ENCODE measurements around the gene CES3.
A peak's percentile ranks its signal among the peaks of the same experiment; 100 is the strongest.
"Not testable (repeated sequence)": the region's sequence is repeated elsewhere in the genome, so short reads cannot be mapped to it uniquely, and the experiment has no call there.

Gene CES3

DNA sequence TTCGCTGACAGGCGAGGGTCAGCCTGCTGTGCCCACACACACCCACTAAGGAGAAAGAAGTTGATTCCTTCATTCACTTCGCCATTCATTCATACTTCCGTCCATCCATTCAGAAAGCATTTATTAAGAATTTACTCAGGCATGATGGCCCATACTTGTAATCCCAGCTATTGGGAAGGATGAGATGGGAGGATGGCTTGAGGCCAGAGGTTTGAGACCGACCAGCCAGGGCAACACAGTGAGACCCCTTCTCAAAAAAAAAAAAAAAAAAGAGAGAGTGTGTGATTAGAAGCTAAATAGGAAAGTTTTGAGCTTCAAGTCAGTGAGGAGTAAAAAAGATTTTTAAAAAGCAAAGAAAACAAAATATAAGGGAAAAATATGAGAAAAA lies 17.0 kb upstream of the CES3 start:
- DNase-seq (ENCODE audit: extremely low spot score, insufficient read length, low read depth) (no peak), FAIRE-seq (no peak)

DNA sequence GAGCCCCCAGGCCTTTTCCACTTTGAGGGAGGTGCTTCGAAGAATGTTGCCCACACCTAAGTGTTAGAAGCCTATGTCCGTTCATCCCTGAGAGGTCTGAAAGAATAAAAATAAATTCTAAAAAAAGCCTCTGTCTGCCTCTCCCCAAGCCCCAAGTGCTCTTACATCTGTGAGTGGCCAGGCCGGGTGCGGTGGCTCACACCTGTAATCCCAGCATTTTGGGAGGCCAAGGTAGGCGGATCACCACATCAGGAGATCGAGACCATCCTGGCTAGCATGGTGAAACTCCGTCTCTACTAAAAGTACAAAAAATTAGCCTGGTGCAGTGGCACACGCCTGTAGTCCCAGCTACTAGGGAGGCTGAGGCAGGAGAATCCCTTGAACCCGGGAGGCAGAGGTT lies 16.1 kb upstream of the CES3 start:
- not testable (repeated sequence) for FAIRE-seq; DNase-seq (ENCODE audit: extremely low spot score, insufficient read length, low read depth)

DNA sequence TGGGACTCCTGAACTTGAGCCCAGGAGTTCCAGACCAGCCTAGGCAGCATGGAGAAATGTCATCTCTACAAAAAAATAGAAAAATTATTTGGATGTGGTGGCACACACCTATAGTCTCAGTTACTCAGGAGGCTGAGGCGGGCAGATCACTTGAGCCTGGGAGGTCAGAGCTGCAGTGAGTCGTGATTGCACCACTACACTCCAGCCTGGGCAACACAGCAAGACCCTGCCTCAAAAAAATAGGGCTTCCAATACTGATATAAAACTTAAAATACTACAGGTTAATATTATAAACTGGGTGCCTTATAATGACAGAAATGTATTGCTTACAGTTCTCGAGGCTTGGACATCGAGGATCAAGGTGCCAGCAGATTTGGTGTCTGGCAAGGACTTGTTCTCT lies 15.1 kb upstream of the CES3 start:
- FAIRE-seq (no peak), DNase-seq (ENCODE audit: extremely low spot score, insufficient read length, low read depth) (no peak)

DNA sequence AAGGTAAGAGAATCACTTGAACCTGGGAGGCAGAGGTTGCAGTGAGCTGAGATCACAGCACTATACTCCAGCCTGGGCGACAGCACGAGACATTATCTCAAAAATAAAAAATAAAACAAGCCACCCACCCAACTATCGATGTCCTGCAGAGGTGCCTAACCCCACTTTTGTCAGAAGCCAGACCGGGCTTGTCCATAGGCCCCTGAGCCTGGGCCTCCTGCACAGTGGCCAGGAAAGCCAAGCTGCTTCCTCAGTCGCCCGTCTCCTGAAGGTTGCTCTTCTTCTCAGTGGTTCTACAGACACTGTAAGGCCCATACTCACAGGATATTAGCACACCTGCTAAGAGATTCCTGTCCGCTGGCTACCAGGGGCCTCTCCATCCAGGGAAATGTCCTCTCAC lies 14.5 kb upstream of the CES3 start:
- FAIRE-seq (no peak), DNase-seq (ENCODE audit: extremely low spot score, insufficient read length, low read depth) (no peak)

DNA sequence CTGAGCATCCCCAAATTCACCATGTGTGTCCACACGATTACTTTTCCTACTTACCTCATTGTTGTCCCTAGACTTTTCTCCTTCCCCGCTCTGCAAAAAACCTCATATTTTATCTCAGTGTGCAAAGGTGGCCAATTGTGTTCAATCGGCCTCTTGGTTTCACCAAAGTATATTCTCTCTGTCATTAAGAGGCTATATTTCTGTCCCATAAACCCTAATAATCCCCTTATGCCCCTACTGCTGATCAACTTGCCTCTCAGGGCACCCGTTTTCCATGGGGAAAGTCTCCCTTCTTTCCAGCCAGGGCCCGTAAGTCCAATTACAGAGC lies 14.1 kb upstream of the CES3 start:
- FAIRE-seq (no peak), DNase-seq (ENCODE audit: extremely low spot score, insufficient read length, low read depth) (no peak)

DNA sequence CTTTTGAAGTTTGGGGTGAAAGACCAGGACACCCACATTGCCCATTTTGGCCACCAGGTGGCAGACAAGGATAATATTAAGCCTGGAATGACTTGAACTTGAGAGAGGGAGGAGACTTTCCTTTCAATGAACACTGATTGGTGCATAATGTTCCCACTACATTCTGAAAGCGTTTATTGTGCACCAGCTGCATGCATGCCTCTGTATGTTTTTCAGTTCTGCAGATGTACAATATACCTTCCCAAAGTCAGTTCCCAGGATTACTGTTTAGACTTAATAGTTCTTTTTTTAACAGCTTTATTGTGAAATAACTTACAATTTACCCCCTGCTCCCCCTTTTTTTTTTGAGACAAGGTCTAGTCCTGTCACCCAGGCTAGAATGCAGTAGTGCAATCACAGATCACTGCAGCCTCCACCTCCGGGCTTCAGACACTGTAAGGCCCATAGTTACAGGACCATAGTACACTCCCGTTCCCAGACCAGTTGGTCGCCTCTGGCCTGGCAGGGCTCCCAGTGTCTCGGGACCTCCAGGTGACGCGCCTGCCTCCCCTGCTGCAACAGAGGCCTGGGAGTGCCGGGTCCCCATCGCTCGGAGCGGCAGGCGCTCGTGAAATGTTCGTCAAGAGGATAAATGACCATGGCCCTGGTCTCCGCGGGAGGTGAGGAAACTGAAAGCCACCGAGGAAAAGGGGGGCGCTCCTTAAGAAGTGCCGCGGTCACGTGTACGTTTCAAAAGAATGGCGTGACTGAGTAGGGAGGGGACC lies 13.6 kb upstream of the CES3 start:
- DNase-seq (ENCODE audit: extremely low spot score, insufficient read length, low read depth) = peak; percentile 72
- FAIRE-seq = peak; percentile 97

DNA sequence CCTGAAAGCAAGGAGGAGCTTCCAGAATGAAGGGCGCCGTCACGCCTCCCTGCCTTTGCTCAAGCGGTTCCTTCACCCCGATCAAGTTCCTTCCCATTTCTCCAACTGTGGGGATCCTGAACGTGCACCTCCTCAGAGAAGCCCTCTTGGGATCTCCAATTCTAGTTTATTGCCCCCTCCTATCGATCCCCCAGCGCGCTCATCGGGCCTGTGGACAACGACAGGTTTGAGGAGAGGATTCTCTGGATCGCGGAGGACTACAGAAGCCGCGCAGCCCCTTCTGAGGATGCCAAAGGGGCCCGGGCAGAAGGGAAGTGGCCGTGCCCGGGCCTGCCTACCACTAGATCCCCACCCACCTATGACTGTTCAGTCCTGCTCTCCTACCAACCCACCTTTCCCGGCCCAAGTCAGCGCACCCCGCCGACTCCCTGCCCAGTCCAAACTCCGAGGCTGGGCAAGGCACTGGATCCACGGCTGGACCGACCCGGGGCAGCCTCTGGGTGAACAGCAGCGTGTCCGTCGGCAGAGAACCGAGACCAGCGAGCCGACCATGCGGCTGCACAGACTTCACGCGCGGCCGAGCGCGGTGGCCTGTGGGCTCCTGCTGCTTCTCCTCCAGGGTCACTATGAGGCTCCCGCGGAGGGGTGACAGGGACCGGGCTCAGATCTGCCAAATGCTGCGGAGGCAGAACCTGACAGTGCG lies 12.8 kb upstream of the CES3 start:
- DNase-seq (ENCODE audit: extremely low spot score, insufficient read length, low read depth) (no peak), FAIRE-seq (no peak)

DNA sequence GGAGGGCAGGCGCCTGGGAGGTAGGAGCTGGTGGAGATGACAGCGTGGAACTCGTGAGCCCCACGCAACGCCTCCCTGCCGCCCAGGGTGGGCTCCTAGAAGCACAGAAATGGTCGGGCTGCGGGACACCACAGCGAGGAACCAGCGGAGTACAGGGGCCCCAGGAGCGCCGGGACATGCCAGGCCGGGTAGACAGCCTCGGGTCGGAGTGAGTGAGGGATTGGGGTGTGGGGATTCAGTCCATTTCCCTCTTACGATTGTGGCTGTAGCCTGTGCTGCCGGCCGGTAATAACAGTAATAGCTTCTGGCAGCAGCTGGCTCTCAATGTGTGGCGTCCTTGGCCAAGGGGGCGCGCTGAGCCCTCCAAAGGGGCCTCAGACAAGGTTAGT lies 12.2 kb upstream of the CES3 start:
- DNase-seq (ENCODE audit: extremely low spot score, insufficient read length, low read depth) (no peak), FAIRE-seq (no peak)

DNA sequence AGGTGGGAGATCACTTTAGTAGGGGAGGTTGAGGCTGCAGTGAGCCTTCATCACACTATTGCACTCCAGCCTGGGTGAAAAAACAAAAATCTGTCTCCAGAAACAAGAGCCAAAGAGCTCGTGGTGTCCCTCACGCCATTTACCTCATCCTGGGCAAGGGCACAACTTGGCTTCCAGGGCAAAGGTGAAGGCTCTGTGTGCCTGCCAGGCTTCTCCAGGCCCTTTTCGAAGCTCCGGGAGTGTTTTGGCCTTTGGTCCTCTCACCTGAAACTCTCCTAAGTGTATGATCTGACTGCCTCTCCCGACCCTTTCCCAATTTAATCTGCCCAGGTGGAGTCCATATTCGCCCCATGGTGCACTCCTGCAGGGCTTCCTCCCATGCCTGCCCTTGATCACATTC lies 11.6 kb upstream of the CES3 start:
- DNase-seq (ENCODE audit: extremely low spot score, insufficient read length, low read depth) = no peak
- FAIRE-seq = no peak

DNA sequence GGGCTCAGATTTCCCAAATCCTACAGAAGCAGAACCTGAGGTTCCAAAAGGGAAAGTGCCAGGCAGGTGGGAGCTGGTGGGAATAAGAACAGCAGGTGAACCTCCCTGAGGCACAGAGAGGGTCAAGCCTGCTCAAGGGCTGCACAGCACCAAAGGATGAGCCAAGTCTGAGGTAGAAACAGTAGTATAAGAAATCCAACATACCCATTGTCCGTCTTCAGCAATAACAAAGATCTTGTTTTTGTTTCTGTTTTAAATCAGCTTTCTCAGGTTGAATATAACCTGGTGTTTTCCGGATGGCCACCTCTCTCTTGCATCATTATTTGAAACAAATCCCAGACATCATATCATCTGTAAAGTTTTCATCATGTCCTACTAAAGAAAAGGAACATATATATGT lies 10.6 kb upstream of the CES3 start:
- peak; percentile 26 for FAIRE-seq
- no peak for DNase-seq (ENCODE audit: extremely low spot score, insufficient read length, low read depth)

DNA sequence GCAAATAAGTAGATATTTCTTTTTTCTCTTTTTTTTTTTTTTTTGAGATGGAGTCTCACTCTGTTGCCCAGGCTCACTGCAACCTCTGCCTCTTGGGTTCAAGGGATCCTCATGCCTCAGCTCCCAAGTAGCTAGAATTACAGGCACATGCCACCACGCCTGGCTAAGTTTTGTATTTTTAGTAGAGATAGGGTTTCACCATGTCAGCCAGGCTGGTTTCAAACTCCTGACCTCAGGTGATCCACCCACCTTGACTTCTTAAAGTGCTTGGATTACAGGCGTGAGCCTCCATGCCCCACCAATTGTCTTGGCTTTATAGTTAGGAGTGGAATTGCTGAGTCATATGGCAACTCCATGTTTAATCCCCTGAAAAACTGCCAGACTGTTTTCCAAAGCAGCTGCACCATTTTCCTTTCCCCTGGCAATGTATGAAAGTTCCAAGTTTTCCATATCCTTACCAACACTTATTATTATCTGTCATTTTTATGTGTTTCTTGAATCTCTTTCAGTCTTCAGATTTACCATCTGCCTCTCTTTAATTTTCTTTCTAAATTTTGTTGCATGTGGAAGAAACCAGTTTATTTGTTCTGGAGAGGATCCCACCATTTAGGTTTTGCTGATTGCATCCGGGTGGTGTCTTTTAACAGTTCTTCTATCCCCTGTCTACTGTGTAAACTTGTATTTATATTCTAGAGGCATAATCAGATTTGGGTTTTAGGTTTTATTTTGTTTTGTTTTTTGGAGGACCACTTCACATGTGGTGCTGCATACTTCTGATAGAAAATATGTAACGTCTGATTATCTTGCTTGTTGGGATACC lies 9.9 kb upstream of the CES3 start:
- DNase-seq (ENCODE audit: extremely low spot score, insufficient read length, low read depth) (no peak), FAIRE-seq (no peak)

DNA sequence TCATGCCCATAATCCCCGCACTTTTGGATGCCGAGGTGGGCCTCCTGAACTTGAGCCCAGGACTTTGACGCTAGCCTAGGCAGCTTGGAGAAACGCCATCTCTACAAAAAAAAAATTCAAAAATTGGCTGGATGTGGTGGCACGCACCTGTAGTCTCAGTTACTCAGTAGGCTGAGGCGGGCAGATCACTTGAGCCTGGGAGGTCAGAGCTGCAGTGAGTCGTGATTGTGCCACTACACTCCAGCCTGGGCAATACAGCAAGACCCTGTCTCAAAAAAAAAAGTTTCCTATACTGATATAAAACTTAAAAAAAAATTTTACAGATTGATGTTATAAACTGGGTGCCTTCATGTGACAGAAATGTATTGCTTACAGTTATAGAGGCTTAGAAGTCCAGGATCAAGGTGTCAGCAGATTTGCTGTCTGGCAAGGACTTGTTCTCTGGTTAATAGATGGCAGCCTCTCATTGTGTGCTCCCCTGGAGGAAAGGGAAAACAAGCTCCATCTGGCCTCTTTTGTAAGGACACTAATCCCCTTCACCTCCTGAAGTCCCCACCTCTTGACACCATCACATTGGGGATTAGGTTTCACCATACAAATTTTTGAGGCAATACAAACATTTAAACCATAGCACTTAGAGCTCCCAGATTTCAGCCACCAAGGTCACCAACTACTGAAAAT lies 8.5 kb upstream of the CES3 start:
- DNase-seq (ENCODE audit: extremely low spot score, insufficient read length, low read depth) (no peak), FAIRE-seq (no peak)

DNA sequence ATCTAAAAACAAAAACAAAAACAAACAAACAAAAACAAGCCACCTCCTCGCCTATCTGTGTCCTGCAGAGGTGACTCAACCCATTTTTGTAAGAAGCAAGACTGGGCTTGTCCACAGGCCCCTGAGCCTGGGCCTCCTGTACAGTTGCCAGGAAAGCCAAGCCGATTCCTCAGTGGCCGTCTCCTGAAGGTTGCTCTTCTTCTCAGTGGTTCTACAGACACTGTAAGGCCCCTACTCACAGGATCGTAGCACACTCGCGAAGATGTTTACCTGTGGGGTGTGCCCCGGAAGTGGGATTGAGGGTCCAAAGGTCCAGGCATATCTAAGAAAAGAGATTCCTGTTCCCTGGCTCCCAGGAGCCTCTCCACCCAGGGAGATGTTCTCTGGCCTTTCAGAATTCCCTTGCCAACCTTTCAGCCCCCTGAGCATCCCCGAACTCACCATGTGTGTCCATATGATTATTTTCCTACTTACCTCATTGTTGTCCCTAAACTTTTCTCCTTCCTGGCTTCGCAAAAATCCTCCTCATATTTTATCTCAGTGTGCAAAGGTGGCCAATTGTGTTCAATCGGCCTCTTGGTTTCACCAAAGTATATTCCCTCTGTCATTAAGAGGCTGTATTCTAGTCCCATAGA lies 7.5 kb upstream of the CES3 start:
- no peak for FAIRE-seq
- DNase-seq (ENCODE audit: extremely low spot score, insufficient read length, low read depth) = no peak

DNA sequence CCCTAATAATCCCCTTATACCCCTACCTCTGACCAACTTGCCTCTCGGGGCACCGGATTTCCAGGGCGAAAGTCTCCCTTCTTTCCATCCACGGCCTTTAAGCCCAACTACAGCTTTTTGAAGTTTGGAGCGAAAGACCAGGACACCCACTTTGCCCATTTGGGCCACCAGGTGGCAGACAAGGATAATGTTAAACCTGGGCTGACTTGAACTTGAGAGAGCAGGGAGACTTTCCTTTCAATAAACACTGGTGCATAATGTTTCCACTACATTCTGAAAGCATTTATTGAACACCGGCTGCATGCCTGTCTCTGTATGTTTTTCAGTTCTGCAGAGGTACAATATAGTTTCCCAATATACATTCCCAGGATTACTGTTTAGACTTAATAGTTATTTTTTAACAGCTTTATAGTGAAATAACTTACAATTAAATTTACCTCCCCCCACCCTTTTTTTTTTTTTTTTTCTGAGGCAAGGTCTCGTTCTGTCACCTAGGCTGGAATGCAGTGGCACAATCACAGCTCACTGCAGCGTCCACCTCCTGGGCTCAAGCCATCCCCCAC lies 6.9 kb upstream of the CES3 start:
- FAIRE-seq = peak; percentile 76
- peak; percentile 49 for DNase-seq (ENCODE audit: extremely low spot score, insufficient read length, low read depth)

DNA sequence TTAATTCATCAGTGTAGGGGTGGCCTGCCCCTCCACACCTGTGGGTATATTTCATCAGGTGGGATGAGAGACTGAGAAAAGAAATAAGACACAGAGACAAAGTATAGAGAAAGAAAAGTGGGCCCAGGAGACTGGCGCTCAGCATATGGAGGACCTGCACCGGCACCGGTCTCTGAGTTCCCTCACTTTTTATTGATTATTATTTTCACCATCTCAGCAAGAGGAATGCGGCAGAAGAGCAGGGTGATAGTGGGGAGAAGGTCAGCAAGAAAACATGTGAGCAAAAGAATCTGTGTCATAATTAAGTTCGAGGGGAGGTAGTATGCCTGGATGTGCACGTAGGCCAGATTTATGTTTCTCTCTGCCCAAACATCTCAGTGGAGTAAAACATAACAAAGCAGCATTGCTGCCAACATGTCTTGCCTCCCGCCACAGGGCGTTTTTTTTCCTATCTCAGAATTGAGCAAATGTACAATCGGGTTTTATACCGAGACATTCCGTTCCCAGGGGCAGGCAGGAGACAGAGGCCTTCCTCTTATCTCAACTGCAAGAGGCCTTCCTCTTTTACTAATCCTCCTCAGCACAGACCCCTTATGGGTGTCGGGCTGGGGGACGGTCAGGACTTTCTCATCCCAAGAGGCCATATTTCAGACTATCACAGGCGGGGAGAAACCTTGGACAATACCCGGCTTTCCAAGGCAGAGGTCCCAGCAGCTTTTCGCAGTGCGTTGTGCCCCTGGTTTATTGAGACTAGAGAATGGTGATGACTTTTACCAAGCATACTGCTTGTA lies 5.5 kb upstream of the CES3 start:
- DNase-seq (ENCODE audit: extremely low spot score, insufficient read length, low read depth); FAIRE-seq: not testable (repeated sequence)

DNA sequence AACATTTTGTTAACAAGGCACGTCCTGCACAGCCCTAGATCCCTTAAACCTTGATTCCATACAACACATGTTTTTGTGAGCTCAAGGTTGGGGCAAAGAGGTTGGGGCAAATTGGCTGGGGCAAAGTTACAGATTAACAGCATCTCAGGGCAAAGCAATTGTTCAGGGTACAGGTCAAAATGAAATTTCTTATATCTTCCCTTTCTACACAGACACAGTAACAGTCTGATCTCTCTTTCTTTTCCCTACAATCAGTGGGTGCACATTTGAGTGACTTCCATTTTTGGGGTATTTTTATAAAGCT lies 5.0 kb upstream of the CES3 start:
- FAIRE-seq; DNase-seq (ENCODE audit: extremely low spot score, insufficient read length, low read depth): not testable (repeated sequence)

DNA sequence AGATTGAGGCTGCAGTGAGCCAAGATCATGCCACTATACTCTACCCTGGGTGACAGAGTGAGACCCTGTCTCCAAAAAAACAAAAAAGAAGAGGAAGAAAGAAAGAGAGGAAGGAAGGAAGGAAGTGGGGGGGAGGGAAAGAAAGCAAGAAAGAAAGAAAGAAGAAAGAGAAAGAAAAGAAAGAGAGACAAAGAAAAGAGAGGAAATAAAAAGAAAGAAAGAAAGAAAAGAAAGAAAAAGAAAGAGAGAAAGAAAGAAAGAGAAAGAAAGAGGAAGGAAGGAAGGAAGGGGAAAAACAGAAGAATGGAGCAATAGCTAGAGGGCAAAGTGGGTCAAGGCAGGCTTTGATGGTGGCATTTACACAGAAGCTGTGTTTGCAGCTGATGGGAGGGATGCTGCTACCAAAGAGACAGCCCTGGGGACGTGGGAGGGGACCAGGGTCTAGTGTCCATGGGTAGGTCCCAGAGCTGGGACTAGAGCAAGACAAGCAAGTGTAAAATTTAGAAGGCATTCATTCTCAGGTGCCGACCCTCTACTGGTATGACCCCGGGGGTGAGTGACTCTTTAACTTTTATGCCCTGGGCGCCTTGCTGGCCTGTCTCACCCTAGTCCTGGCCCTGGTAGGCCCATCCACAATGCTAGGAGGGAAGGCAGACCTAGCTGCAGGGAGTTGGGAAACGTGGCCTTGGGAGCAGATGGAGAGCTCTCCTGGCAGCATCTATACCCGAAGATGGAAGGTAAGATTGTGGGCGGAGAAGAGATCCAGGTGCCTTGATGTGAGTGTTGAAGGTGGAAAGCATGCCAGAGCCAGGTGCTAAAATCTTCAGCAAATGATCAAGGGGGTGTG lies 2.0 kb upstream of the CES3 start:
- no peak for DNase-seq (ENCODE audit: extremely low spot score, insufficient read length, low read depth)
- no peak for FAIRE-seq

DNA sequence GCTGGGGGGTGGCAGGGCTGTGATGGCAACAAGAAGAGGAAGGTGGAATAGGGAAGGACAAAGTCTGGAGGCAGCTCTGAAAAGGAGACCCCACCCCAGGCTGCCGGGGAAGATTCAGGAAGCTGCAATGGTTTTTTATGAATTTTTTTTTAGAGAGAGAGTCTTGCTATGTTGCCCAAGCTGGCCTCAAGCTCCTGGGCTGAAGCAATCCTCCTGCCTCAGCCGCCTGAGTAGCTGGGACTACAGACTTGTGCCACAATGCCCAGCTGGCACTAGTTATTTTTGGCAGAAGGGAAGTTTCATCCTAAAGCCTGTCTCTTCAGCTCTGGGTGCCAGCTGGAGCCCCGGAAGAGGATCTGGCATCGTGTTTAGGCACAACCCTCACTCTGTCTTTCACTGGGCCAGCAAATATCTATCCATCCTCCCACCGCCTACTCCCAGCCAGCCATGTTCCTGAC lies 1.3 kb upstream of the CES3 start:
- DNase-seq (ENCODE audit: extremely low spot score, insufficient read length, low read depth) (no peak), FAIRE-seq (no peak)
